NCI-H187 (cell line): ENCODE data around the gene TRPV4.

Experiments used
- DNase-seq, 2 experiments: peaks; one replicate each; lab custom pipeline; 2025; lab: John Stamatoyannopoulos, UW

The TRPV4 gene

DNA sequence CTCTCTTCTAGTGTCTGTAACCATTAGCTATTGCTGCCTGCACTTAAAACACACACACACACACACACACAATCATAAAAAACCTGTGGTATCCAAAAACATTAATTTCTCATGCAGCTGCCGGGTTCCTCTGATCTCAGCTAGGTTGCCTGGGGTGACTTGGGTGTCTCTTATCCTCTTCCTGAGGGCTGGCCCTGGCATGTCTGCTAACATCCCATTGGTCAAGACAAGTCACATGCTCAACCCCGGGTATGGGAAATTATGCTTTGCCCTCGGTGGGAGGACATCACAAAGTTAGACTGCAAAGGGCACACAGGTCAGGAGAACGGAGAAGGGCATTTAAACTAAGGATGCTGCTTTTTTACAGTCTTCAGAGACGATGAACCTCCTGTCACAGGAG, 55.7 kb downstream of the TRPV4 start:
- no peak for DNase-seq

DNA sequence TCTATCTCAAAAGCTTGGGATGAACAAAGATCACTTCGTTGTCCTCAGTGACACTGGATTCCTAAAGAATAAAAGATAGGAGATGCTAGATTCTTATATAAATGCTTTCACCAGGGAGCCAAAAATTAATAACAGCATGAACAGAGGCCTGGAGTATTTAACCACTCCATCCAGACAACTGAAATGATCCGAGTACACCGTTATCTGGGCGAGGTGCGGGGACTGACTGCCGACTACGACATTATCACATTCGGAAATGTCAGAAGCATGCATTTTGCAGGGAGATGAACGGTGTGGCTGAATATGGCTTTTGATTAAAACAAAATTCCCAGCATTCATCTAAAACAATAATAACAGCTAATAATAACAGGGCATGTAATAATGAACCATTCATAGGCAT, 56.6 kb downstream of the TRPV4 start:
- DNase-seq = no peak

DNA sequence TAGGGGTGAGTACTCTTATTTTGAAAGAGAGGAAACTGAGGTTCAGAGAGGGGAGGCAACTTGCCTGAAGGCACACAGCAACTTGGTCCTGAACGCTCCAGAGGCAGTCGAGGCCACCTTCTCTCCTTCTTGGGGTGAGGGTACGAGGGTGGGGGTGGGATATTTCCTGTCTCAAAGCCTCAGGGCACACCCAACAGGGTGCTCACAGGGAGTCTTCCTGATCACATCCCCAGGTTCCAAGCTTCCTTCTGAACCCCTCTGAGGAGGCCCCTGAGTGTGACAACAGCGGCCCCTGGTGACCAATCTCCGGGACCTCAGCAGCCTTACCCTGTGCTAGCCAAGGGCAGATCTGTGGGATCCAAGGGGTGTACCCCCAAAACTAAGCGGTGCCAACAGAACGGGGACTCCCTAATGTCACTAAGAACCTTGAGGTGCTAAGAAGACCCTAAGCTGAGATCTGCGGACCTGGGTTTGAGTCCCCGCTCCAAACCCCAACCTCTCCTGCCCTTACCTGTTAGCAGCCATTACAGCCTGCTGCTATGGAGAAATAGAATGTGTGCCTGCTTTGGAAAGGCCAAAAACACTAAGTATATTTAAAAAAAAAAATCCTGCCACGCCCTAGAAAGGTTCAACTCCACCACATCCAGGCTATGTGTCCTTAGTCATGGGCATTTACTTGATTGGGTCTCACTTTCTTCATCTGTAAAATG, 57.9 kb downstream of the TRPV4 start:
- DNase-seq = peak; percentile 38 to 43

DNA sequence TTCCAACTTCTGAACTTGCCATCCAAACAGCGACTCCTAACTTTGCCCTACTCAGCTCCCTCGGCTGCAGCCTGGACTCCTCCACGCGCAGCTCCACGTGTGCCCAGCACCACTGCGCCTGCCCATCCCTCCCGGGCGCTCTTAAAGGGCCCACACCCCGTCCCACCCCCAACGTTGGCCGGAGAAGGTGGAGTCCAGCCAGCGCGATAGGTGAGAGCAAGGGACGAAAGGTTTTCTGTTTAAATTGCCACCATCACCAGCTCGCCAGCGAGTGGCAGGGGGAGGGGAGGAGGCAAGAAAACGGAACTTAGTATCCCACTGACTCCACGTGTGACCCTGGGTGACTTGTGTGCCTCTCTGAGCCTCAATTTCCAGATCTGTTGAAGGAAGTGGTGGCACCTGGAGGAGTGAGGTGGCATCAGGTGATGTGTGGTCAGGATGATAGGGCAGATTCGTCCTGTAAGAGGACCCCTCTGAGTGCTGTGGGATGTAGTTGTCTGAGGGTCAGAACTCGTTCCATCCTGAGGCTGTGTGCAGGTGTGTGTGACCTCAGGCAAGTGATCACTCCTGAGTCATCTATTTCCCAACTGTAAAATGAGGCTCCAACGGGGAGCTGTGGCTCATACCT, 59.7 kb downstream of the TRPV4 start:
- no peak for DNase-seq

DNA sequence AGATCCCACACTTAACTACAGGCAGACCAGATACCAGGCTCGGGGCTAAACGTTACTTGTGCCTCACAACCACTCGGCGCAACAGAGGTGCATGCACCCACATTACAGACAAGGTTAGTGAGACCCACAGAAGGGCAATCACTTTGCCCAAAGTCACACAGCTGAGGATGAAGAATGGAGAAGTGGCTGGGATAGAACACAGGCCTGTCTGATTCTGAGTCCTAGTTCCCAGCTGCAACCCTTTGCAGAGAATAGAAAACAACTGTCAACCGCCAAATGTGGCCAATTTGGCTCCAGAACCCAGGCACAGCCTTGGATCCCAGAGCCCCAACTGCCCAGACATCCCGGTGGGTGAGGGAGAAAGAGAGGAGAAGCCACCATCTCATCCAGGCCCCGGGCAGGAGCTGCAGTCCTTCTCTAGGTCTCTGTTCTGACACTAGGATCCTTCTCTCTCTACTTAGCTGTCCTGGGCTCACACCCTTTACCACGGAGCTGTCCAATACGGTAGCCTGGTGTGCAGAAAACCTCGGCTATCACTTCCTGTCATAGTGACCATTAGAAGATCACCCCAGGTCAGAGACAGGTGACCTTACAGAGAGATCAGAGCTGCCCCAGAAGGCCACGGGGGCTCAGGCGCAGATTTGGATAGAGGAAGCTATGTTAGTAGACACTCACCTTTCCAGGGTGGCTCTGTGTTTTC, 60.4 kb downstream of the TRPV4 start:
- DNase-seq = no peak

DNA sequence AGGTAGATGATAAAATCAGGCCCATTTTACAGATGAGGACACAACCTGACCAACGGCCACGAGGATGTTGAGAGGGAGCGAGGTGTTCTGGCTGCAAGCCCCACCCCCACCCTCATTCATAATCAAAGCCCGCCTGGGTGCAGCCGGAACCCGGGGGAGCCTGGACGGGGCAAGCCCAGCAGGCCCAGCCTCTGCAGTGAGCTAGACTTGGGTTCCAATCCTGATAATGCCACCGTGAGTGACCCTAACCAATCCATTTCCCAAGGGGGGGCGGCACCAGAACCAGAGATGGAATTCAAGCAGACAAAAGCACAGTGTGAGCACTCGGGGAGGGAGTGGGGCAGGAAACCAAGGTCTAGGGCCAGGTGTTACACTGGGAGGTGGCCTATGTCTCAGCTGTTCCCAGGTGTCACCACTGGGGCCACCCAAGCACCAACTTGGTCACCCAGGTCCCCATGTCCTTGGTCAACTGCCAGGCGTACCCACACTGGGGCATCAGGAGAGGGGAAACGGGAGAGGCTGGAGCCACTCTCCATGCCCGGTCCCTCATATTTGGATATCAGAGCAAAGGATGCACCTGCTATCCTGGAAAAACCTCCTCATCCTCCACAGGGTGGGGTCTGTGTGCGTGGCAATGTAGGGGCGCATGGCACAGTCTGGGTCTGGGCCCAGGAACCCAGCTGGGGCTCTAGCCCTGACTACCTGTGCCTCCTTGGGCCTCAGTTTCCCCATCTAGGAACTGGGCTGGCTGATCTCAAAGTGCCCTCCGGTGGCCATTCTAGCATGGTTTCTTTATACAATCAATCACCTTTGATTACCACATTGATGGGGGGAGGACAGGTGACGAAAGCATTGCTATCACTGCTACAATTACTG, 61.2 kb downstream of the TRPV4 start:
- DNase-seq = no peak

DNA sequence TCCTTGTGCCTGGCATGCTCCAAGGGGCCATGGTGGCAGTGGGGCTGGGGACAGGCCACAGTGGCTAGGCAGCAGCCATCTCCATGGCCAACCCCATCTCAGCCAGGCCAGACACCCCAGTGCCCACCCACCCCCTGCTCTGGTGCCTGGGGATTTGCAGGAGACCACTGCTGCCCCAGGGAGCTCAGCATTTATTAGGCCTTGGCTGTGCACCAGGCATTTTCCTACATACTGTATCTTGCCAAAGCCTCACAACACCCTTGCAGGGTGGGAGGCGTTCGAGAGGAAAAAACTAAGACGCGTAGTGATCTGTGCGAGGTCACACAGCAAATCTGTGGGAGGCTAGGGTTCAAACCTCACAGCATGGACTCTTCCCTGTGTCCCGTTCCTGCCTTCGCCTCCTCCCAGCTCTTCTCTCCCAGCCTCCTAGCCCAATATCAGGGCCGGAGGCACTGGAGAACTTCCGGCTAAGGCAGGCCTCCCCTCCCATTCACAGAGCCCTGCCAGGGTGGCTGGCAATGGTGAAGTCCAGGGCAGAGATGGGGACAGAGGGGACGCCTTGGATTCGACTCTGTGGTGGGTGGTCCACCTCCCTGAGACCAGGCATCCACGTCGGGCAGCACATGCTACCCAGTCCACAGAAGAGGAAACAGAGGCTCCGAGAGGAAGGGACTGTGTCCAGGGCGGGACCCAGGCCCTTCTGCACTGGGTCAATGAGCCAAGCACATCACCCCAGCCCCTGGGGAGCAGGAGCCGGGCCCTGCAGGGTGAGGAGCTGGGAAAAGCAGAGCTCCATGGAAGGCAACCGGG, 62.1 kb downstream of the TRPV4 start:
- DNase-seq = no peak

DNA sequence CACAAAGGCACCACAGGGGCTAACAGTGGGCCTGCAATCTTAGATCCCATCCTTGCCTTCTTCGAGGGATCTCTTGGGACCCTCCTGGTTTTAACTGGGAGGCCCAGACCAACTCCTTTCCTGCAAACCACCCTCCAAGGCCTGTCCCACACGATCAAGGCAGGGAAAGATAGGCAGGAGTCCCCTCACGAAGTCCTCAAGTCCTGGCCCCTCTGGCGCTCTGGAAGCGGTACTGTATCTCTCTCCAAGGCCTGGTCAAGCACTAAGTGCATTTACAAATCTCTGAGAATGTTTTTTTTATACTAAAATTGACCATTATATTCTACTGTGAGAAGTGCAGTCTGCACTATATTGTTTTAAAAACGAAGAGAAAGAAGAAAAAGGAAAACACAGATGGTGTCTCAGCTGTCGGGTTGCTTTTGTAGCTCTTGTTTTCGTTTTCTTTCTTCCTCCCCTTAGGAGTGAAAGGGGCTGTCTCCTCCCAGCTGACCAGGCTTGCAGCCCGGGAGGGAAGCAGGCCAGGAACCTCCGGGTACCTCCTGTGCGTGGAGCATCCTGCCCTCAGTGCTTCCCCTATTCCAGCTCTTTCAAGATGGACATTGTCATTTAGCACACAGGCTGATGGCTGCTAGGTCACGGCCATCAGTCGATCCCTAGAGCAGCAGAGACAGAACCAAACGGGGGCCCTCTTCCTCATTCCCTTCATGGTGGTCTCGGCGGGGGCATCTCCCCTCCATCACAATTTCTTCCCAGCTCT, 62.9 kb downstream of the TRPV4 start:
- DNase-seq = no peak

DNA sequence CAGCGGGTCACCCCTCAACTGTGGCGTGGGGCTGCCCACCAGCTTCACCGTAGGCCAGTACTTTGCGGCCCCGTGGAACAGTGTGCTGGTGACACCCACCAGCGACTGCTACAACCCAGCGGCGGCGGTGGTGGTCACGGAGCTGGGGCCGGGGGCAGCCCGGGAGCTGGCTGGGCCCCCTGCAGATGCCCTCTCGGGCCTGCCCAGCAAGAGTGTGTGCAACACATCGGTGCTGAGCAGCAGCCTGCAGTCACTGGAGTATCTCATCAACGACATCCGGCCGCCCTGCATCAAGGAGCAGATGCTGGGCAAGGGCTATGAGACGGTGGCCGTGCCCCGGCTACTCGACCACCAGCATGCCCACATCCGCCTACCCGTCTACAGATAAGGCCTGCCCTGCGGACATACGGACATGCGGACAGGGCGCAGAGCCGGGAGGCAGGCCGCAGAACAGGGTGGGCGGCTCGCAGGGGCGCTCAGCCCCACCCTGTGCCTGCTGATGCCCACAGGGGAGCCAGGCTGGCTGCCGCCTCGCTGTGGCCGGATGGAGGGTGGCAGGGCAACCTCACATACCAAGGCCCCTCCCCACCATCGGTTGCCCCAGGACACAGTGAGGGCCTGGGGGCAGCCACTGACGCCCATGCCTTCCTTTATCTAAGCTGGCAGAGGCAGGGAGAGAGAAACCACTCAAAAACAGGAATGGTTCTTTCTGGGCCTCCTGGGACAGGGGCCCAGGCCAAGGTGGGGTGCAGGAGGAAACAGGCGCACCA, 64.1 kb downstream of the TRPV4 start:
- no peak for DNase-seq

DNA sequence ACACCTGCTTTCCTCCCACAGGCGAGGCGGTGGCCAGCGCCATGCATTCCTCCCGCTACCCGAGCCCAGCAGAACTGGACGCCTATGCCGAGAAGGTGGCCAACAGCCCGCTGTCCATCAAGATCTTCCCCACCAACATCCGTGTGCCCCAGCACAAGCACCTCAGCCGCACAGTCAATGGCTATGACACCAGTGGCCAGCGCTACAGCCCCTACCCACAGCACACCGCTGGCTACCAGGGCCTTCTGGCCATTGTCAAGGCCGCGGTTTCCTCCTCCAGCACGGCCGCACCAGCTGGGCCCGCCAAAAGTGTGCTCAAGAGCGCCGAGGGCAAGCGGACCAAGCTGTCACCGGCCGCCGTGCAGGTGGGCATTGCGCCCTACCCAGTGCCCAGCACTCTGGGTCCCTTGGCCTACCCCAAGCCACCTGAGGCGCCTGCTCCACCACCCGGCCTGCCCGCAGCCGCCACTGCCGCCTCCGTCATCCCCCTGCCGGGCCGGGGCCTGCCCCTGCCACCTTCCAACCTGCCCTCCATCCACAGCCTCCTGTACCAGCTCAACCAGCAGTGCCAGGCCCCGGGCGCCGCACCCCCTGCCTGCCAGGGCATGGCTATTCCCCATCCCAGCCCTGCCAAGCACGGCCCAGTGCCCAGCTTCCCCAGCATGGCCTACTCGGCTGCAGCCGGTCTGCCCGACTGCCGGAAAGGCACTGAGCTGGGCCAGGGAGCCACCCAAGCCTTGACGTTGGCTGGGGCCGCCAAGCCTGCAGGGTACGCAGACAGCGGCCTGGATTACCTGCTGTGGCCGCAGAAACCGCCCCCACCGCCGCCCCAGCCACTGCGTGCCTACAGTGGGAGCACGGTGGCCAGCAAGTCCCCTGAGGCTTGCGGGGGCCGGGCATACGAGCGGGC, 65.0 kb downstream of the TRPV4 start:
- no peak for DNase-seq

DNA sequence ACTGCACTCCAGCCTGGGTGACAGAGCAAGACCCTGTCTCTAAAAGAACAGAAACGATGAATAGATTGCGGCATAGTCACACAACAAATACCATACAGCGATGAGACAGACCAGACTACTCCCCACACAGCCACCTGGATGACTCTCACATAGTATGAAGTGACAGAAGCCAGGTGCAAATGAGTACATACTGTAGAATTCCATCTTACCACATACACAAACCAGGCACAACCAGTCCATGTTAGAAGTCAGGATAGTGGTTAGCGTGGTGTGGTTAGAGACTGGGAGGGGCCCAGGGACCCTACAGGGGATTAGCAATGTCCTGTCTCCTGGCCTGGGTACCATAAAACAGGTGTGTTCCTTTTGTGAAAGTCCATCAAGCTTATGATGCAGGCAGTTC, 65.7 kb downstream of the TRPV4 start:
- no peak for DNase-seq

DNA sequence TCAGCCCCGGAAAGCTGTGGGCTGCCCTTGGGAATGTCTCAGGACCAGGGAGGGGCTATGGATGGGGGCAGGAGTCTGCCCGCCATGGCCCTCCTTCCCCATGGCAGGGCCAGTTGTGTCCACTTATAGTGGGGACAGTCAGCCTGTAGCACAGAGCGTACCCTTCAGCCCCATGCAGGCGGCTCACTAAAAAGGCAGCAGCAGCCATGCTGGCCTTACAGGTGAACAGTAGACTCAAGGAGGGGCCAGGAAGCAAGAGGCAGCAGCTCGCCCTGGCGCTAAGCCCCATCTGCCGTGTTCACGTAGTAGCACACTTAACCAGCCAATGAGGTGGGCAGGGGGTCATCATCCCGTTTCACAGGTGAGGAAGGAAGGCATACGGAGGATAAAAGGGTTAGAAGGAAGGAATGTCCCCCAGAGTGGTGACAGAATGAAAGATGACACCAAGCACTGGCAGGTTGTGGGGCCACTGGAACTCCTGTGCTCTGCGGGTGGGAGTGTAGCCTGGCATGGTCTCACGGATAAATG, 66.9 kb downstream of the TRPV4 start:
- DNase-seq = no peak

DNA sequence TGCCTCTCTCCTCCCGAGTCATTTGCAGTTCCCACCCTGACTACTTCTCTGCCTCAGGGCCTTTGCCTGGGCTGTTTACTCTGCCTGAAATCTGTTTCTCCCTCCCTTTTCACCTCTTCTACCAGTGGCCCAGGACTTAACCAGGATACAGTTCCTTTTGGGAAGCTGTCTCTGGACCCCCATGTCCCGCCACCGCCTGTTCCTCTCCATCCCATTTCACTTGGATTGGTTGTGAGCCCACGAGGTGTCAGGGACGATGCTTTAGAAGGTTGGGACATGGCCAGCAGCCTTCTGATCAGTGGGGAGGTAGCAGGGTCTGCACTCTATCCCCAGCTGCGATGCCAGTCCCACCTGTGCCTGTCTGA, 67.8 kb downstream of the TRPV4 start:
- no peak for DNase-seq

DNA sequence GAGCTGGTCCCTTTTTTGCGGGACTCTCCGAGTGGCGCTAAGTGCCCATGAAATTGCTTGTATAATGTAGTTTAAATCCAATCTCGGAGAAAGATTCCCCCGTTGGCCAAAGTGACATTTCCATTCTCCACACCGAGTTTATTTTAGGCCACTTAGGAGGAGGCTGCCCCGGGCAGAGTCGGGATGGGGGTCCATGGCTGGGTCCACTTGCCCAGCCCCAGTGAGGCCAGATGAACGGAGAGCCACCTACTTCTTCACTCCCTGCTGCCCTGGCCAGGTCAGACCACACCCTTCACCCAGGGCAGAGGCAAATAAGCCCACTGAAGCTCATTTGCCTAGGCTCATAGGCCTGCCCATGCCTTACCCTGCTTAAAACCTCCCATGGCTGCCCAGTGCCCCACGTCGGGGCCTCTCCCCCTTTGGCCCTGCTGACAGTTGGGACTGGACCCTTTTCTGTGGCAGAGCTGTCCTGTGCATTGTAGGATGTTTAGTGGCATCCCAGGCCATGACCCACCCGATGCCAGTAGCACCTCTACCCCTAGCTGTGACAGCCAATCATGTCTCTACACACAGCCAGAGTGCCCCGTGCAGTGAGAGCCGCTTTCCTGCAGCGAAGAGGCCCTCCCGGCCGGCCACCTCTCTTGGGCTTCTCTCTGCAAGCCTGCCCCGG, 68.3 kb downstream of the TRPV4 start:
- no peak for DNase-seq

DNA sequence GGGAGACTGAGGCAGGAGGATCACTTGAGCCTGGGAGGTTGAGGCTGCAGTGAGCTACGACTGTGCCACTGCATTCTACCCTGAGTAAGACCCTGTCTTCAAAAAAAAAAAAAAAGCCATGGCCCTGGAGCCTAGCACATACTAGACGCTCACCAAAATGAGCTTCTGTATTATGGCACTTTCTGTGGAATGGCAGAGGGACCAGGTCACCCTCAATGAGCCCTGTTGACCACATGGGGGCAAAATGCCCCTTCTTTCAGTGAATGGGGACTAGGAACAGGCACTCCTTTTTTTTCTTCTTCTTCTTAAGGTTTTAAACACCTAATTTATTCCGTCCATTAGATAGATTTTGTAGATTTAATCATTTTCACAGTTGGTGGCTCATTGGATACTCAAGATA, 69.1 kb downstream of the TRPV4 start:
- DNase-seq = no peak

DNA sequence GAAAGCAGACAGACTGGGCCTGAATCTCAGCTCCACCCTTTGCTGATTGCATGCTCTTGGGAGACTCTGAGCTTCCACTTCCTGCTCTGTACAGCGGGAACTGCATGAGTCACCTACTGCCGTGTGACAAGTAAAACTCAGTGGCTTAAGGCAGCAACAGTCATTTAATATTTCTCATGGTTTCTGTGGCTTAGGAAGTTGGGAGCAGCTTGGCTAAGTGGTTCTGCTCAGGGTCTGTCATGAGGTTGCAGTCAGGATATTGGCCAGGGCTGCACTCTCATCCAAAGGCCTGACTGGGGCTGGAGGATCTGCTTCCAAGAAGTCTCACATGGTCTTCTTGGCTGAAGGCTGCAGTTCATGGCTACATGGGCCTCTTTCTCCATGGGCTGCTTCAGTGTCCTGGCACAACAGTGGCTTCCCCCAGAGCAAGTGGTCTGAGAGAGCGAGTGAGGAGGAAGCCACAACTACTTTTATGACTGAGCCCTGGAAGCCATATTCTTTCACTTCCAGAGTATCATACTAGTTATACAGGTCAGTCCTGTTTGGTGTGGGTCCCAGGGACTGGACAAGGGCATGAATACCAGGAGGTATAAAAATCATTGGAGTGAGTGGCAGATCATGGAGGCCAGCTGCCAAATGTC, 69.9 kb downstream of the TRPV4 start:
- no peak for DNase-seq

DNA sequence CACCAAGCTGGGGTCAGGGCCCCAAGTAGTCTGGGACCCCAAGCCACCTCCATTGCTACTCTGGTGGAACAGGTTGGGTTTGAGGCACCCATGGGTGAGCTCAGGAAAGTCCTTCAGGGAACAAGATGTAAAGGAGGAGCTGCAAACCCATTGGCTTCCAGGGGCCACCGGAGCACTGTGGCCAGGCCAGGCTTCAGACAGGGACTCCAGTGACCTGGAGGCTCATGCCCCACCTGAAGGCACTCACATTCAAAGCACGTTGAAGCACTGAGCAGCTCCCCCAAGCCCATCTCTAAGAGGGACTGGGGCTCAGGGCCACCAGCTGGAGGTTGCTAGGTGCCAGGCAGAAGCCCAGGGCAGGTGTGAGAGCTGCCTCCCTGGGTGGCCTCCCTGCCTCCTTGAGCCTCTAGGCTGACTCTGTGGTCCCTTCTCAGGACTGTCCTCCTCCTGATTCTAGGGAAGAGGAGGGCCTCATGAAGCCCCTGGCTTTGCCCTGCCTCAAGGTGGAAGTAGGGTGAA, 70.5 kb downstream of the TRPV4 start:
- DNase-seq = no peak
